GM23338 (cell line): ENCODE data around the gene ZFR. TPM values are rescaled to one million over a fixed set of nuclear protein-coding genes. Genes with fewer than 3 reads are reported as not detected.
A peak's percentile ranks its signal among the peaks of the same experiment; 100 is the strongest.

Experiments used
- ATAC-seq: fragments of 200-7000 bp; cut with Tn5 transposase; 3 replicates; pipeline ENCODE4 v1.9.1; 2020
- DNase-seq: peaks from one replicate; pipeline ENCODE4 v3.0.0-alpha.2; 2015; ENCODE audit warnings: low spot score
- H2AFZ ChIP-seq: fragments of 200-600 bp; sonication (generic); 2 replicates; pipeline ENCODE4 v1.8.0; 2016; ENCODE audit warnings: antibody characterized with exemption, mild to moderate bottlenecking, moderate library complexity
- H3F3A ChIP-seq: fragments of 200-600 bp; sonication (generic); replicated peaks from 2 replicates; pipeline ENCODE4 v1.8.0; 2017; ENCODE audit warnings: antibody characterized with exemption, mixed run types, low read depth
- H3K27ac ChIP-seq: fragments of 200-600 bp; sonication (generic); 2 replicates; pipeline ENCODE4 v1.6.1; 2016; ENCODE audit warnings: low read depth
- H3K27me3 ChIP-seq: fragments of 200-600 bp; sonication (generic); 2 replicates; pipeline ENCODE4 v1.8.0; 2016; ENCODE audit warnings: mild to moderate bottlenecking, mixed run types, moderate library complexity; ENCODE audit not compliant: insufficient read depth
- H3K36me3 ChIP-seq: fragments of 200-600 bp; sonication (generic); 2 replicates; pipeline ENCODE4 v1.8.0; 2016; ENCODE audit warnings: mild to moderate bottlenecking; ENCODE audit not compliant: insufficient read depth
- H3K4me1 ChIP-seq: fragments of 200-600 bp; sonication (generic); 2 replicates; pipeline ENCODE4 v1.8.0; 2016; ENCODE audit warnings: mild to moderate bottlenecking, moderate library complexity; ENCODE audit not compliant: insufficient read depth
- H3K4me2 ChIP-seq: fragments of 200-600 bp; sonication (generic); 2 replicates; pipeline ENCODE4 v1.7.1; 2017; ENCODE audit warnings: mixed run types
- H3K4me3 ChIP-seq: fragments of 200-600 bp; sonication (generic); 2 replicates; pipeline ENCODE4 v1.6.1; 2016; ENCODE audit warnings: mixed run types
- H3K79me2 ChIP-seq: fragments of 200-600 bp; sonication (generic); replicated peaks from 2 replicates; pipeline ENCODE4 v1.8.0; 2017; ENCODE audit warnings: mild to moderate bottlenecking; ENCODE audit not compliant: insufficient read depth
- H3K9me2 ChIP-seq: fragments of 200-600 bp; sonication (generic); 2 replicates; pipeline ENCODE4 v1.8.0; 2017; ENCODE audit not compliant: insufficient read depth
- H4K20me1 ChIP-seq: fragments of 200-600 bp; sonication (generic); replicated peaks from 2 replicates; pipeline ENCODE4 v1.8.0; 2017; ENCODE audit warnings: mild to moderate bottlenecking; ENCODE audit not compliant: insufficient read depth
- H3K27ac Mint-ChIP-seq: 2 replicates; pipeline ENCODE4 v1.8.0; 2020; ENCODE audit warnings: inconsistent platforms, mild to moderate bottlenecking, moderate library complexity, mixed read lengths
- H3K27me3 Mint-ChIP-seq: 3 replicates; pipeline ENCODE4 v1.8.0; 2022; ENCODE audit warnings: low read depth, mild to moderate bottlenecking, moderate library complexity, mixed read lengths, inconsistent platforms; ENCODE audit not compliant: insufficient read depth, poor library complexity
- H3K36me3 Mint-ChIP-seq: 3 replicates; pipeline ENCODE4 v1.8.0; 2021; ENCODE audit warnings: low read depth, mild to moderate bottlenecking, inconsistent platforms, moderate library complexity, mixed read lengths
- H3K4me1 Mint-ChIP-seq: 3 replicates; pipeline ENCODE4 v1.8.0; 2020; ENCODE audit warnings: mild to moderate bottlenecking, inconsistent platforms, mixed read lengths
- H3K4me3 Mint-ChIP-seq: 3 replicates; pipeline ENCODE4 v1.8.0; 2021; ENCODE audit warnings: moderate library complexity, mild to moderate bottlenecking, inconsistent platforms, mixed read lengths
- H3K9me3 Mint-ChIP-seq: 3 replicates; pipeline ENCODE4 v1.8.0; 2020; ENCODE audit warnings: moderate library complexity, mild to moderate bottlenecking, inconsistent platforms, mixed read lengths
- EZH2 ChIP-seq: fragments of 200-600 bp; sonication (generic); IDR thresholded peaks from one replicate; pipeline ENCODE4 v1.8.0; 2017; ENCODE audit warnings: antibody characterized with exemption, mild to moderate bottlenecking, low read depth; ENCODE audit not compliant: unreplicated experiment
- EZH2phosphoT487 ChIP-seq: fragments of 200-600 bp; sonication (generic); IDR thresholded peaks from one replicate; pipeline ENCODE4 v1.8.1; 2018; ENCODE audit warnings: antibody characterized with exemption; ENCODE audit not compliant: unreplicated experiment
- JUNB ChIP-seq: IDR thresholded peaks from one replicate; pipeline ENCODE4 v1.6.1; 2016; ENCODE audit warnings: antibody characterized with exemption; ENCODE audit not compliant: unreplicated experiment
- NANOG ChIP-seq: IDR thresholded peaks from 2 replicates; pipeline ENCODE4 v1.6.1; 2016; ENCODE audit warnings: antibody characterized with exemption, borderline replicate concordance
- POLR2AphosphoS5 ChIP-seq: IDR thresholded peaks from 2 replicates; pipeline ENCODE4 v1.6.1; 2016; ENCODE audit warnings: antibody characterized with exemption, low read depth
- STAT1 ChIP-seq: IDR thresholded peaks from one replicate; pipeline ENCODE4 v1.6.1; 2016; ENCODE audit warnings: antibody characterized with exemption; ENCODE audit not compliant: unreplicated experiment
- polyA plus RNA-seq: library from polyadenylated mRNA; unstranded; fragments of >200 nt; fragmentation: Nextera tagmentation; extraction: Ambion mirVana; gene quantifications from 2 replicates; pipeline ENCODE4 v1.2.1, GENCODE V29; 2016
- total RNA-seq: library from RNA; depleted of rRNA; stranded (reverse); fragments of >200 nt; shearing (Covaris generic); gene quantifications from 2 replicates; pipeline ENCODE4 v1.2.3, GENCODE V29; 2014
- TF ChIP-seq, protein P1 (sequence below): IDR thresholded peaks from 2 replicates; pipeline ENCODE4 v1.6.1; 2016; ENCODE audit warnings: antibody characterized with exemption
- TF ChIP-seq, protein P2 (sequence below): IDR thresholded peaks from one replicate; pipeline ENCODE4 v1.6.1; 2018; ENCODE audit warnings: antibody characterized with exemption; ENCODE audit not compliant: unreplicated experiment

The ZFR gene
- total and polyA plus RNA-seq, 2 experiments from 2014 or later = 92.4 to 103 TPM

DNA sequence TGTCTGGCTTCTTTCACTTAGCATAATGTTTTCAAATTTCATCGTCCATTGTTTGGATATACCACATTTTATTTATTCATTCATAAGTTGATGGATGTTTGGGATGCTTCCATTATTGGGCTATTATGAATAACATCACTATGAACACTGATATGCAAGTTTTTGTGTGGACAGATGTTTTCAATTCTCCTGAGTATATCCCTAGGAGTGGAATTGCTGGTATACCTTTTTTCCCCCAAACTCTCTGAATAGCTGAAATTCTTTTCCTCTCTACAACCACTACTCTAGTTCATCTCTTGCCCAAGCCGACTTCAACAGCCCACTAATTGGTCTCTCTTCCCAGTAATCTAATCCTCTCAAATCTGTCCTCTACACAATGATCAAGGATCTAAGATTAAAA, 4.7 kb upstream of the ZFR start:
- Histone ChIP-seq H3F3A (no peaks in the 10 kb centered on the region), H3K4me2 (no peak overlapping the region), H3K36me3 (no peaks in the 10 kb centered on the region), H3K27me3 (peaks cover 24% of the 10 kb centered on the region), H2AFZ (no peak overlapping the region), H4K20me1 (no peaks in the 10 kb centered on the region), H3K9me2 (0 out of 2 replicates have a peak, but pooled peaks cover 5% of the 10 kb centered on the region), H3K4me1 (peaks cover 10% of the 10 kb centered on the region; the same call in 1 of the 2 replicates), H3K4me3 (no peak overlapping the region), H3K27ac (no peak overlapping the region), H3K79me2 (no peaks in the 10 kb centered on the region)
- ATAC-seq (no peak), DNase-seq (no peak)
- no peak overlapping the region for H3K4me3 Mint-ChIP-seq
- no peak for TF ChIP-seq POLR2AphosphoS5
- TF ChIP-seq JUNB = no peak
- TF ChIP-seq, protein P1, sequence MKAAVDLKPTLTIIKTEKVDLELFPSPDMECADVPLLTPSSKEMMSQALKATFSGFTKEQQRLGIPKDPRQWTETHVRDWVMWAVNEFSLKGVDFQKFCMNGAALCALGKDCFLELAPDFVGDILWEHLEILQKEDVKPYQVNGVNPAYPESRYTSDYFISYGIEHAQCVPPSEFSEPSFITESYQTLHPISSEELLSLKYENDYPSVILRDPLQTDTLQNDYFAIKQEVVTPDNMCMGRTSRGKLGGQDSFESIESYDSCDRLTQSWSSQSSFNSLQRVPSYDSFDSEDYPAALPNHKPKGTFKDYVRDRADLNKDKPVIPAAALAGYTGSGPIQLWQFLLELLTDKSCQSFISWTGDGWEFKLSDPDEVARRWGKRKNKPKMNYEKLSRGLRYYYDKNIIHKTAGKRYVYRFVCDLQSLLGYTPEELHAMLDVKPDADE = no peak
- TF ChIP-seq STAT1 = no peak
- TF ChIP-seq EZH2 = no peak
- TF ChIP-seq NANOG = no peak
- TF ChIP-seq, protein P2, sequence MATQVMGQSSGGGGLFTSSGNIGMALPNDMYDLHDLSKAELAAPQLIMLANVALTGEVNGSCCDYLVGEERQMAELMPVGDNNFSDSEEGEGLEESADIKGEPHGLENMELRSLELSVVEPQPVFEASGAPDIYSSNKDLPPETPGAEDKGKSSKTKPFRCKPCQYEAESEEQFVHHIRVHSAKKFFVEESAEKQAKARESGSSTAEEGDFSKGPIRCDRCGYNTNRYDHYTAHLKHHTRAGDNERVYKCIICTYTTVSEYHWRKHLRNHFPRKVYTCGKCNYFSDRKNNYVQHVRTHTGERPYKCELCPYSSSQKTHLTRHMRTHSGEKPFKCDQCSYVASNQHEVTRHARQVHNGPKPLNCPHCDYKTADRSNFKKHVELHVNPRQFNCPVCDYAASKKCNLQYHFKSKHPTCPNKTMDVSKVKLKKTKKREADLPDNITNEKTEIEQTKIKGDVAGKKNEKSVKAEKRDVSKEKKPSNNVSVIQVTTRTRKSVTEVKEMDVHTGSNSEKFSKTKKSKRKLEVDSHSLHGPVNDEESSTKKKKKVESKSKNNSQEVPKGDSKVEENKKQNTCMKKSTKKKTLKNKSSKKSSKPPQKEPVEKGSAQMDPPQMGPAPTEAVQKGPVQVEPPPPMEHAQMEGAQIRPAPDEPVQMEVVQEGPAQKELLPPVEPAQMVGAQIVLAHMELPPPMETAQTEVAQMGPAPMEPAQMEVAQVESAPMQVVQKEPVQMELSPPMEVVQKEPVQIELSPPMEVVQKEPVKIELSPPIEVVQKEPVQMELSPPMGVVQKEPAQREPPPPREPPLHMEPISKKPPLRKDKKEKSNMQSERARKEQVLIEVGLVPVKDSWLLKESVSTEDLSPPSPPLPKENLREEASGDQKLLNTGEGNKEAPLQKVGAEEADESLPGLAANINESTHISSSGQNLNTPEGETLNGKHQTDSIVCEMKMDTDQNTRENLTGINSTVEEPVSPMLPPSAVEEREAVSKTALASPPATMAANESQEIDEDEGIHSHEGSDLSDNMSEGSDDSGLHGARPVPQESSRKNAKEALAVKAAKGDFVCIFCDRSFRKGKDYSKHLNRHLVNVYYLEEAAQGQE = no peak
- H3K9me3 Mint-ChIP-seq = no peaks in the 10 kb centered on the region
- peaks cover 3% of the 10 kb centered on the region; the same call in 1 of the 3 replicates for H3K36me3 Mint-ChIP-seq
- H3K27ac Mint-ChIP-seq = no peak overlapping the region
- H3K4me1 Mint-ChIP-seq = peaks cover 7% of the 10 kb centered on the region
- peaks cover 16% of the 10 kb centered on the region for H3K27me3 Mint-ChIP-seq

DNA sequence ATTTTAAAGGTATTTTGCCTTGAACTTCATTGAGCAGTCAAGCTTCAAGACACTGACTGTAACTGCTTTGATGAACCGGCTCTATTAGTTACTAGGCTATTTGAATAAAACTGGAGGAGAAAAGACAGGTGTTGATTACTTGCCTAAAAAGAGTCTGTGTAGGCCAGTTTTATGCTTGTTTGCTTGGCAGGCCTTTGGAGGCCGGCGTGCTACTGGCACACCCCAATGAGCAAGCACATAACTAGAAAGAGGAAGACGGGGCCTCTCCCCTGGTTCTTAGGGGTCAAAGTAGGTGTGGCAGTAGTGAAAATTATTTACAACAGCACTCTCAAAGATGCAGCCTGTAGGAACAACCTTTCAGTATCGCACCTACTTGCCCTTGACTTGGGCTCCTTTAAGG, 2.1 kb upstream of the ZFR start:
- Histone ChIP-seq H3K4me2 (peak overlapping the region; percentile 100; the same call in 1 of the 2 replicates), H3K27me3 (peaks cover 24% of the 10 kb centered on the region), H3F3A (no peaks in the 10 kb centered on the region), H4K20me1 (peaks cover 18% of the 10 kb centered on the region), H3K27ac (no peak overlapping the region), H3K4me1 (peaks cover 26% of the 10 kb centered on the region; the same call in 1 of the 2 replicates), H3K4me3 (peak overlapping the region; percentile 99; the same call in 1 of the 2 replicates), H3K36me3 (no peaks in the 10 kb centered on the region), H3K9me2 (0 out of 2 replicates have a peak, but pooled peaks cover 5% of the 10 kb centered on the region), H2AFZ (no peak overlapping the region), H3K79me2 (peaks cover 19% of the 10 kb centered on the region)
- DNase-seq = no peak
- Mint-ChIP-seq H3K9me3 (no peaks in the 10 kb centered on the region), H3K36me3 (peaks cover 13% of the 10 kb centered on the region), H3K4me3 (no peak overlapping the region), H3K4me1 (peaks cover 22% of the 10 kb centered on the region), H3K27me3 (peaks cover 19% of the 10 kb centered on the region), H3K27ac (no peak overlapping the region)
- TF ChIP-seq, protein P1 = no peak
- TF ChIP-seq STAT1 (no peak), EZH2phosphoT487 (no peak)
- no peak for ATAC-seq
